WTC11 (cell line): ENCODE data around the gene GRIK2. TPM values are rescaled to one million over a fixed set of nuclear protein-coding genes. Genes with fewer than 3 reads are reported as not detected.

ENCODE experiments used
- ATAC-seq: fragments of 200-7000 bp; cut with Tn5 transposase; 2 replicates; pipeline ENCODE4 v1.10.0; 2021; ENCODE audit warnings: mild to moderate bottlenecking, moderate library complexity
- CTCF ChIA-PET: fragments of 300-600 bp; sonication (Branson Sonifier 250); formaldehyde crosslinking; loops from one replicate; lab custom pipeline; 2021; ENCODE audit warnings: antibody characterized with exemption; lab: Charles Lee
- POLR2A ChIA-PET: fragments of 350-600 bp; sonication (Branson Sonifier 250); formaldehyde crosslinking; loops from one replicate; lab custom pipeline; 2021; ENCODE audit warnings: antibody characterized with exemption; lab: Charles Lee
- DNase-seq: peaks from one replicate; pipeline ENCODE4 v3.0.0; 2021; ENCODE audit warnings: low spot score
- H3K27ac Mint-ChIP-seq: 2 replicates; pipeline ENCODE4 v1.8.0; 2021; ENCODE audit warnings: mixed read lengths
- H3K27me3 Mint-ChIP-seq: 2 replicates; pipeline ENCODE4 v1.8.0; 2021; ENCODE audit warnings: low read depth, mild to moderate bottlenecking, moderate library complexity, mixed read lengths
- H3K36me3 Mint-ChIP-seq: 2 replicates; pipeline ENCODE4 v1.8.0; 2021; ENCODE audit warnings: mixed read lengths
- H3K4me1 Mint-ChIP-seq: 2 replicates; pipeline ENCODE4 v1.8.0; 2022; ENCODE audit warnings: mixed read lengths
- H3K4me3 Mint-ChIP-seq: 2 replicates; pipeline ENCODE4 v1.8.0; 2021; ENCODE audit warnings: mild to moderate bottlenecking, moderate library complexity, mixed read lengths
- H3K9me3 Mint-ChIP-seq: 2 replicates; pipeline ENCODE4 v1.8.0; 2021; ENCODE audit warnings: mixed read lengths
- EMX1 ChIP-seq: fragments of 250-450 bp; sonication (Bioruptor Pico); IDR thresholded peaks from 2 replicates; pipeline ENCODE4 v1.8.0; 2021; ENCODE audit warnings: mild to moderate bottlenecking
- FOXJ3 ChIP-seq: sonication (generic); formaldehyde crosslinking; IDR thresholded peaks from 2 replicates; pipeline ENCODE4 v1.9.0; 2021; ENCODE audit warnings: missing genetic modification reagents, mild to moderate bottlenecking, borderline replicate concordance
- FOXP1 ChIP-seq: sonication (generic); formaldehyde crosslinking; IDR thresholded peaks from 2 replicates; pipeline ENCODE4 v1.8.0; 2022; ENCODE audit warnings: missing genetic modification reagents, mild to moderate bottlenecking, moderate library complexity, borderline replicate concordance
- JUN ChIP-seq: sonication (generic); formaldehyde crosslinking; IDR thresholded peaks from 2 replicates; pipeline ENCODE4 v1.8.0; 2023; ENCODE audit warnings: mild to moderate bottlenecking, missing genetic modification reagents
- KAT7 ChIP-seq: sonication (generic); formaldehyde crosslinking; IDR thresholded peaks from 2 replicates; pipeline ENCODE4 v1.8.1; 2023; ENCODE audit warnings: missing genetic modification reagents, mild to moderate bottlenecking, borderline replicate concordance
- MYBL2 ChIP-seq: sonication (generic); formaldehyde crosslinking; IDR thresholded peaks from 2 replicates; pipeline ENCODE4 v1.8.1; 2023; ENCODE audit warnings: mild to moderate bottlenecking, moderate library complexity, missing genetic modification reagents
- OVOL2 ChIP-seq: fragments of 250-450 bp; sonication (Bioruptor Pico); IDR thresholded peaks from 2 replicates; pipeline ENCODE4 v1.9.0; 2021; ENCODE audit warnings: mild to moderate bottlenecking, borderline replicate concordance
- RELA ChIP-seq: sonication (generic); formaldehyde crosslinking; IDR thresholded peaks from 2 replicates; pipeline ENCODE4 v1.8.1; 2022; ENCODE audit warnings: missing genetic modification reagents, mild to moderate bottlenecking, borderline replicate concordance
- SOX15 ChIP-seq: fragments of 250-450 bp; sonication (Bioruptor Pico); IDR thresholded peaks from 2 replicates; pipeline ENCODE4 v1.9.0; 2021; ENCODE audit warnings: mild to moderate bottlenecking
- TEAD1 ChIP-seq: sonication (generic); formaldehyde crosslinking; IDR thresholded peaks from 2 replicates; pipeline ENCODE4 v1.8.0; 2022; ENCODE audit warnings: mild to moderate bottlenecking, missing genetic modification reagents
- ZNF317 ChIP-seq: sonication (generic); formaldehyde crosslinking; IDR thresholded peaks from 2 replicates; pipeline ENCODE4 v1.8.1; 2023; ENCODE audit warnings: low read depth, mild to moderate bottlenecking, moderate library complexity, missing genetic modification reagents, borderline replicate concordance
- total RNA-seq: library from RNA; stranded (reverse); gene quantifications from 3 replicates; pipeline ENCODE4 v1.2.3, GENCODE V29; 2021
- TF ChIP-seq, protein P1 (sequence below): fragments of 250-450 bp; sonication (Bioruptor Pico); IDR thresholded peaks from 2 replicates; pipeline ENCODE4 v1.9.0; 2021; ENCODE audit warnings: mild to moderate bottlenecking, borderline replicate concordance
- TF ChIP-seq, protein P2 (sequence below): fragments of 250-450 bp; sonication (Bioruptor Pico); IDR thresholded peaks from 2 replicates; pipeline ENCODE4 v1.9.0; 2021; ENCODE audit warnings: mild to moderate bottlenecking
- TF ChIP-seq, protein P3 (sequence below): sonication (generic); formaldehyde crosslinking; IDR thresholded peaks from 2 replicates; pipeline ENCODE4 v1.8.1; 2022; ENCODE audit warnings: missing genetic modification reagents, borderline replicate concordance
- TF ChIP-seq, protein P4 (sequence below): sonication (generic); formaldehyde crosslinking; IDR thresholded peaks from 2 replicates; pipeline ENCODE4 v1.8.0; 2023; ENCODE audit warnings: mild to moderate bottlenecking, missing genetic modification reagents
- TF ChIP-seq, protein P5 (sequence below): sonication (generic); formaldehyde crosslinking; IDR thresholded peaks from 2 replicates; pipeline ENCODE4 v1.8.1; 2023; ENCODE audit warnings: mild to moderate bottlenecking, missing genetic modification reagents, borderline replicate concordance

GRIK2 gene
- total RNA-seq, 1 experiment from 2014 or later: 2.7 TPM

DNA sequence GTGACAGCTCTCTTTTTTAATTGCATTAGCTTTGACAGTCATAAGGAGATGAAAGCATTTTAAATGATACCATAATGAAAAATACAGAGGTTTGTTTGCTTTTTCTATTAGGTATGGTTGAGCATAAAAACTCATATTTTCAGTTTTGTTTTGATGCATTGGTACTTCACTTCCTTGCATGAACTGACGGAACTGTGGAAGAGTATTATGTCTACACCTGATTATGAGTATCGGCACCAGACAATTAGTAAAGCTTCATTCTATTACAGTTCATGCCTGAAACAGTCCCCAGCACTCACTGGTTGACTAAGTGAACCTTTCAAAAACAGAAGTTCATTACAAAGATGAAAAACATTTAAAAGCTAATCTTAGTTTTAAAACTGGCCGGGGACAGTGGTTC lies 593.0 kb downstream of the GRIK2 start (continued):
- TF ChIP-seq, protein P1, sequence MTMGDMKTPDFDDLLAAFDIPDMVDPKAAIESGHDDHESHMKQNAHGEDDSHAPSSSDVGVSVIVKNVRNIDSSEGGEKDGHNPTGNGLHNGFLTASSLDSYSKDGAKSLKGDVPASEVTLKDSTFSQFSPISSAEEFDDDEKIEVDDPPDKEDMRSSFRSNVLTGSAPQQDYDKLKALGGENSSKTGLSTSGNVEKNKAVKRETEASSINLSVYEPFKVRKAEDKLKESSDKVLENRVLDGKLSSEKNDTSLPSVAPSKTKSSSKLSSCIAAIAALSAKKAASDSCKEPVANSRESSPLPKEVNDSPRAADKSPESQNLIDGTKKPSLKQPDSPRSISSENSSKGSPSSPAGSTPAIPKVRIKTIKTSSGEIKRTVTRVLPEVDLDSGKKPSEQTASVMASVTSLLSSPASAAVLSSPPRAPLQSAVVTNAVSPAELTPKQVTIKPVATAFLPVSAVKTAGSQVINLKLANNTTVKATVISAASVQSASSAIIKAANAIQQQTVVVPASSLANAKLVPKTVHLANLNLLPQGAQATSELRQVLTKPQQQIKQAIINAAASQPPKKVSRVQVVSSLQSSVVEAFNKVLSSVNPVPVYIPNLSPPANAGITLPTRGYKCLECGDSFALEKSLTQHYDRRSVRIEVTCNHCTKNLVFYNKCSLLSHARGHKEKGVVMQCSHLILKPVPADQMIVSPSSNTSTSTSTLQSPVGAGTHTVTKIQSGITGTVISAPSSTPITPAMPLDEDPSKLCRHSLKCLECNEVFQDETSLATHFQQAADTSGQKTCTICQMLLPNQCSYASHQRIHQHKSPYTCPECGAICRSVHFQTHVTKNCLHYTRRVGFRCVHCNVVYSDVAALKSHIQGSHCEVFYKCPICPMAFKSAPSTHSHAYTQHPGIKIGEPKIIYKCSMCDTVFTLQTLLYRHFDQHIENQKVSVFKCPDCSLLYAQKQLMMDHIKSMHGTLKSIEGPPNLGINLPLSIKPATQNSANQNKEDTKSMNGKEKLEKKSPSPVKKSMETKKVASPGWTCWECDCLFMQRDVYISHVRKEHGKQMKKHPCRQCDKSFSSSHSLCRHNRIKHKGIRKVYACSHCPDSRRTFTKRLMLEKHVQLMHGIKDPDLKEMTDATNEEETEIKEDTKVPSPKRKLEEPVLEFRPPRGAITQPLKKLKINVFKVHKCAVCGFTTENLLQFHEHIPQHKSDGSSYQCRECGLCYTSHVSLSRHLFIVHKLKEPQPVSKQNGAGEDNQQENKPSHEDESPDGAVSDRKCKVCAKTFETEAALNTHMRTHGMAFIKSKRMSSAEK (CRISPR knock-in tag): no peak
- TF ChIP-seq TEAD1: no peak
- no peak for TF ChIP-seq MYBL2 (CRISPR knock-in tag)
- no peak for TF ChIP-seq KAT7
- no peak for TF ChIP-seq ZNF317 (CRISPR knock-in tag)
- no peak for TF ChIP-seq JUN (CRISPR knock-in tag)
- no peak for TF ChIP-seq RELA
- TF ChIP-seq, all 79 proteins: peak for 0

DNA sequence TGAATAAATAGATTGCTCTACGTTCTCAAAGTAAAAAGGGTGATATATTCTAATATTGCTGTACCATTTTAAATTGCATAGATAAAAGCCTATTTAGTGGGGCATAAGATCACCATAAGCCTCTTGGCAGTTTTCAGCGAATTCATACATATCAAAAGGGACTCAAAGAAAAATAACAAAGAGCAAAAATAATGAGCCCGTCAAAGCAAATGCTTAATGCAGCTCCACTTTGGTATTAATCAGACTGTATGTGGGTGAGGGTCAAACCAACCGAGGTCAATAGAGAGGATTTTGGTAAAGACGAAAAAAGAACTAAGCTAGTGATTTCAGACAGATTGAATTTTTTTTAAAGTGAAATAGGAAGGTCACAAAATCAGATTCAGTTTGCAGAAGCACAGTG lies 598.8 kb downstream of the GRIK2 start:
- CTCF ChIA-PET: no interaction called here
- peaks cover 5% of the 10 kb centered on the region for H3K4me1 Mint-ChIP-seq
- H3K4me3 Mint-ChIP-seq: no peak overlapping the region
- TF ChIP-seq TEAD1: no peak
- no peak for TF ChIP-seq SOX15 (CRISPR knock-in tag)
- TF ChIP-seq FOXP1 (CRISPR knock-in tag): no peak
- TF ChIP-seq, protein P2, sequence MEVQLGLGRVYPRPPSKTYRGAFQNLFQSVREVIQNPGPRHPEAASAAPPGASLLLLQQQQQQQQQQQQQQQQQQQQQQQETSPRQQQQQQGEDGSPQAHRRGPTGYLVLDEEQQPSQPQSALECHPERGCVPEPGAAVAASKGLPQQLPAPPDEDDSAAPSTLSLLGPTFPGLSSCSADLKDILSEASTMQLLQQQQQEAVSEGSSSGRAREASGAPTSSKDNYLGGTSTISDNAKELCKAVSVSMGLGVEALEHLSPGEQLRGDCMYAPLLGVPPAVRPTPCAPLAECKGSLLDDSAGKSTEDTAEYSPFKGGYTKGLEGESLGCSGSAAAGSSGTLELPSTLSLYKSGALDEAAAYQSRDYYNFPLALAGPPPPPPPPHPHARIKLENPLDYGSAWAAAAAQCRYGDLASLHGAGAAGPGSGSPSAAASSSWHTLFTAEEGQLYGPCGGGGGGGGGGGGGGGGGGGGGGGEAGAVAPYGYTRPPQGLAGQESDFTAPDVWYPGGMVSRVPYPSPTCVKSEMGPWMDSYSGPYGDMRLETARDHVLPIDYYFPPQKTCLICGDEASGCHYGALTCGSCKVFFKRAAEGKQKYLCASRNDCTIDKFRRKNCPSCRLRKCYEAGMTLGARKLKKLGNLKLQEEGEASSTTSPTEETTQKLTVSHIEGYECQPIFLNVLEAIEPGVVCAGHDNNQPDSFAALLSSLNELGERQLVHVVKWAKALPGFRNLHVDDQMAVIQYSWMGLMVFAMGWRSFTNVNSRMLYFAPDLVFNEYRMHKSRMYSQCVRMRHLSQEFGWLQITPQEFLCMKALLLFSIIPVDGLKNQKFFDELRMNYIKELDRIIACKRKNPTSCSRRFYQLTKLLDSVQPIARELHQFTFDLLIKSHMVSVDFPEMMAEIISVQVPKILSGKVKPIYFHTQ (CRISPR knock-in tag): no peak
- no peak for TF ChIP-seq OVOL2
- TF ChIP-seq, protein P3, sequence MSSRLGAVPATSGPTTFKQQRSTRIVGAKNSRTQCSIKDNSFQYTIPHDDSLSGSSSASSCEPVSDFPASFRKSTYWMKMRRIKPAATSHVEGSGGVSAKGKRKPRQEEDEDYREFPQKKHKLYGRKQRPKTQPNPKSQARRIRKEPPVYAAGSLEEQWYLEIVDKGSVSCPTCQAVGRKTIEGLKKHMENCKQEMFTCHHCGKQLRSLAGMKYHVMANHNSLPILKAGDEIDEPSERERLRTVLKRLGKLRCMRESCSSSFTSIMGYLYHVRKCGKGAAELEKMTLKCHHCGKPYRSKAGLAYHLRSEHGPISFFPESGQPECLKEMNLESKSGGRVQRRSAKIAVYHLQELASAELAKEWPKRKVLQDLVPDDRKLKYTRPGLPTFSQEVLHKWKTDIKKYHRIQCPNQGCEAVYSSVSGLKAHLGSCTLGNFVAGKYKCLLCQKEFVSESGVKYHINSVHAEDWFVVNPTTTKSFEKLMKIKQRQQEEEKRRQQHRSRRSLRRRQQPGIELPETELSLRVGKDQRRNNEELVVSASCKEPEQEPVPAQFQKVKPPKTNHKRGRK (CRISPR knock-in tag): no peak
- TF ChIP-seq EMX1: no peak
- TF ChIP-seq FOXJ3 (CRISPR knock-in tag): no peak
- TF ChIP-seq, protein P4, sequence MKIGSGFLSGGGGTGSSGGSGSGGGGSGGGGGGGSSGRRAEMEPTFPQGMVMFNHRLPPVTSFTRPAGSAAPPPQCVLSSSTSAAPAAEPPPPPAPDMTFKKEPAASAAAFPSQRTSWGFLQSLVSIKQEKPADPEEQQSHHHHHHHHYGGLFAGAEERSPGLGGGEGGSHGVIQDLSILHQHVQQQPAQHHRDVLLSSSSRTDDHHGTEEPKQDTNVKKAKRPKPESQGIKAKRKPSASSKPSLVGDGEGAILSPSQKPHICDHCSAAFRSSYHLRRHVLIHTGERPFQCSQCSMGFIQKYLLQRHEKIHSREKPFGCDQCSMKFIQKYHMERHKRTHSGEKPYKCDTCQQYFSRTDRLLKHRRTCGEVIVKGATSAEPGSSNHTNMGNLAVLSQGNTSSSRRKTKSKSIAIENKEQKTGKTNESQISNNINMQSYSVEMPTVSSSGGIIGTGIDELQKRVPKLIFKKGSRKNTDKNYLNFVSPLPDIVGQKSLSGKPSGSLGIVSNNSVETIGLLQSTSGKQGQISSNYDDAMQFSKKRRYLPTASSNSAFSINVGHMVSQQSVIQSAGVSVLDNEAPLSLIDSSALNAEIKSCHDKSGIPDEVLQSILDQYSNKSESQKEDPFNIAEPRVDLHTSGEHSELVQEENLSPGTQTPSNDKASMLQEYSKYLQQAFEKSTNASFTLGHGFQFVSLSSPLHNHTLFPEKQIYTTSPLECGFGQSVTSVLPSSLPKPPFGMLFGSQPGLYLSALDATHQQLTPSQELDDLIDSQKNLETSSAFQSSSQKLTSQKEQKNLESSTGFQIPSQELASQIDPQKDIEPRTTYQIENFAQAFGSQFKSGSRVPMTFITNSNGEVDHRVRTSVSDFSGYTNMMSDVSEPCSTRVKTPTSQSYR (CRISPR knock-in tag): no peak
- TF ChIP-seq, protein P5, sequence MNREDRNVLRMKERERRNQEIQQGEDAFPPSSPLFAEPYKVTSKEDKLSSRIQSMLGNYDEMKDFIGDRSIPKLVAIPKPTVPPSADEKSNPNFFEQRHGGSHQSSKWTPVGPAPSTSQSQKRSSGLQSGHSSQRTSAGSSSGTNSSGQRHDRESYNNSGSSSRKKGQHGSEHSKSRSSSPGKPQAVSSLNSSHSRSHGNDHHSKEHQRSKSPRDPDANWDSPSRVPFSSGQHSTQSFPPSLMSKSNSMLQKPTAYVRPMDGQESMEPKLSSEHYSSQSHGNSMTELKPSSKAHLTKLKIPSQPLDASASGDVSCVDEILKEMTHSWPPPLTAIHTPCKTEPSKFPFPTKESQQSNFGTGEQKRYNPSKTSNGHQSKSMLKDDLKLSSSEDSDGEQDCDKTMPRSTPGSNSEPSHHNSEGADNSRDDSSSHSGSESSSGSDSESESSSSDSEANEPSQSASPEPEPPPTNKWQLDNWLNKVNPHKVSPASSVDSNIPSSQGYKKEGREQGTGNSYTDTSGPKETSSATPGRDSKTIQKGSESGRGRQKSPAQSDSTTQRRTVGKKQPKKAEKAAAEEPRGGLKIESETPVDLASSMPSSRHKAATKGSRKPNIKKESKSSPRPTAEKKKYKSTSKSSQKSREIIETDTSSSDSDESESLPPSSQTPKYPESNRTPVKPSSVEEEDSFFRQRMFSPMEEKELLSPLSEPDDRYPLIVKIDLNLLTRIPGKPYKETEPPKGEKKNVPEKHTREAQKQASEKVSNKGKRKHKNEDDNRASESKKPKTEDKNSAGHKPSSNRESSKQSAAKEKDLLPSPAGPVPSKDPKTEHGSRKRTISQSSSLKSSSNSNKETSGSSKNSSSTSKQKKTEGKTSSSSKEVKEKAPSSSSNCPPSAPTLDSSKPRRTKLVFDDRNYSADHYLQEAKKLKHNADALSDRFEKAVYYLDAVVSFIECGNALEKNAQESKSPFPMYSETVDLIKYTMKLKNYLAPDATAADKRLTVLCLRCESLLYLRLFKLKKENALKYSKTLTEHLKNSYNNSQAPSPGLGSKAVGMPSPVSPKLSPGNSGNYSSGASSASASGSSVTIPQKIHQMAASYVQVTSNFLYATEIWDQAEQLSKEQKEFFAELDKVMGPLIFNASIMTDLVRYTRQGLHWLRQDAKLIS: no peak
- H3K36me3 Mint-ChIP-seq: no peaks in the 10 kb centered on the region
- DNase-seq (no peak), ATAC-seq (no peak)
- H3K27ac Mint-ChIP-seq: no peak overlapping the region; the same call in 1 of the 2 replicates
- POLR2A ChIA-PET: no interaction called here
- H3K9me3 Mint-ChIP-seq: no peaks in the 10 kb centered on the region
- H3K27me3 Mint-ChIP-seq: no peaks in the 10 kb centered on the region
